NB4 (cell line): ENCODE measurements around the gene CCDC15.

Experiments used
- POLR2A ChIP-seq: IDR thresholded peaks from 2 replicates; pipeline ENCODE4 v1.6.1; 2011; ENCODE audit warnings: mild to moderate bottlenecking; ENCODE audit not compliant: insufficient read length; ENCODE audit errors: extremely low read depth
- TF ChIP-seq, protein P1 (sequence below): IDR thresholded peaks from one replicate; pipeline ENCODE4 v1.5.1; 2012; ENCODE audit warnings: low read depth, low read length
- TF ChIP-seq, protein P2 (sequence below): IDR thresholded peaks from 2 replicates; pipeline ENCODE4 v1.6.1; 2011; ENCODE audit warnings: low read depth, low read length

DNA sequence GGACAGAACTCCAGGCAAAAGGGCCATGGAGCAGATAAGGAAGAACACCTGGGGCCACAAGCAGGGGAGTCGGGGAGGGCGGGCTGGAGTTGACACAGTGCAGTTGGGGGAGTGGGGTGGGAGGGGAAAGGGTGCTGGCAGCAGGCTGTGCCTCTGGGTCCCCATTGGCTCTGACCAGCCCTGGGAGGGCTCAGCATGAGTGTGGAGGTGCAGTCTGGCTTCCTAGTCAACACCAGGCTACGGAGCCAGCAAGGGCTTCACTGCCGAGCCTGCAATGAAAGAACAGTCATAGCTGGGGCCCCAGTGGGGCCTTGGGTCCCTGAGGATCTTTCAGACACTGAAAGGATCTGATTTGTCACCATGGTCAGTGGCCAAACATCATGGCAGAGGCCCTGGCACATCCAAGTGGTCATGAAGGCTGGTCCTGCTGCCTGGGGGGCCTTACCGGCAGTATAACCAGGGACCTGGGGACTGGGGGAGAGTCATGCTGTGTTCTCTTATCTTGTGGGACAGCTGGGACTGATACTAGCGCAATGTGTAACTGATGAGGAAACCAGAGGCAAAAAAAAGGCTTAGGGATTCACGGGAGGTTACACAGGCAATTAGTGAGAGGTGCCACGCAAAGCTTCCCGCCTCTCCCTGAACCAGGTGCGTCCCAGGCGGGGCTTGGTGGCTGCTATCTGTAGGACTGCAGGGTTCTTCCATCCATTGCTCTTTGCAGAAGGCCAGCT is 120.7 kb downstream of the CCDC15 start:
- TF ChIP-seq POLR2A: no peak
- TF ChIP-seq, protein P1, sequence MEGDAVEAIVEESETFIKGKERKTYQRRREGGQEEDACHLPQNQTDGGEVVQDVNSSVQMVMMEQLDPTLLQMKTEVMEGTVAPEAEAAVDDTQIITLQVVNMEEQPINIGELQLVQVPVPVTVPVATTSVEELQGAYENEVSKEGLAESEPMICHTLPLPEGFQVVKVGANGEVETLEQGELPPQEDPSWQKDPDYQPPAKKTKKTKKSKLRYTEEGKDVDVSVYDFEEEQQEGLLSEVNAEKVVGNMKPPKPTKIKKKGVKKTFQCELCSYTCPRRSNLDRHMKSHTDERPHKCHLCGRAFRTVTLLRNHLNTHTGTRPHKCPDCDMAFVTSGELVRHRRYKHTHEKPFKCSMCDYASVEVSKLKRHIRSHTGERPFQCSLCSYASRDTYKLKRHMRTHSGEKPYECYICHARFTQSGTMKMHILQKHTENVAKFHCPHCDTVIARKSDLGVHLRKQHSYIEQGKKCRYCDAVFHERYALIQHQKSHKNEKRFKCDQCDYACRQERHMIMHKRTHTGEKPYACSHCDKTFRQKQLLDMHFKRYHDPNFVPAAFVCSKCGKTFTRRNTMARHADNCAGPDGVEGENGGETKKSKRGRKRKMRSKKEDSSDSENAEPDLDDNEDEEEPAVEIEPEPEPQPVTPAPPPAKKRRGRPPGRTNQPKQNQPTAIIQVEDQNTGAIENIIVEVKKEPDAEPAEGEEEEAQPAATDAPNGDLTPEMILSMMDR: no peak
- TF ChIP-seq, protein P2, sequence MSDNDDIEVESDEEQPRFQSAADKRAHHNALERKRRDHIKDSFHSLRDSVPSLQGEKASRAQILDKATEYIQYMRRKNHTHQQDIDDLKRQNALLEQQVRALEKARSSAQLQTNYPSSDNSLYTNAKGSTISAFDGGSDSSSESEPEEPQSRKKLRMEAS: no peak
